Retina (tissue), 1 donor: ENCODE measurements around the gene LIPM.

Experiments
- DNase-seq: peaks from one replicate; pipeline ENCODE4 v3.0.0-alpha.2; 2016

Gene LIPM

GRCh38 chr10:88841316-88842111 lies 39.0 kb downstream of the LIPM start:
- DNase-seq = no peak

- no peak for DNase-seq
These were observed 40.6 kb downstream of the LIPM start for GRCh38 chr10:88843171-88843570.

- DNase-seq = no peak
These were observed 46.0 kb downstream of the LIPM start for GRCh38 chr10:88848499-88848898.

- no peak for DNase-seq
These were observed 46.7 kb downstream of the LIPM start for GRCh38 chr10:88849234-88849633.

- no peak for DNase-seq
These were observed 48.2 kb downstream of the LIPM start for GRCh38 chr10:88850712-88851111.

GRCh38 chr10:88851706-88852105 lies 49.2 kb downstream of the LIPM start, which contains the start of gene ANKRD22:
Gene ANKRD22 (minus strand): TSS chr10:88851844. CDS start chr10:88851607, 237 bp downstream.
- DNase-seq = no peak

GRCh38 chr10:88852327-88852726 lies 49.8 kb downstream of the LIPM start:
- DNase-seq = no peak

- DNase-seq = no peak
These were observed 50.8 kb downstream of the LIPM start for GRCh38 chr10:88853155-88853881.

- no peak for DNase-seq
These were observed 52.2 kb downstream of the LIPM start for GRCh38 chr10:88854684-88855083.

- no peak for DNase-seq
These were observed 55.3 kb downstream of the LIPM start for GRCh38 chr10:88857831-88858230.

- DNase-seq = no peak
These were observed 56.0 kb downstream of the LIPM start for GRCh38 chr10:88858491-88858890.

GRCh38 chr10:88861036-88861435 lies 58.5 kb downstream of the LIPM start:
- no peak for DNase-seq

- no peak for DNase-seq
These were observed 62.8 kb downstream of the LIPM start for GRCh38 chr10:88865281-88865876.

GRCh38 chr10:88866454-88866853 lies 63.9 kb downstream of the LIPM start:
- no peak for DNase-seq

- DNase-seq = no peak
These were observed 67.6 kb downstream of the LIPM start for GRCh38 chr10:88870089-88870488.
